ENCODE data around the gene PARD3B.

PARD3B gene

DNA sequence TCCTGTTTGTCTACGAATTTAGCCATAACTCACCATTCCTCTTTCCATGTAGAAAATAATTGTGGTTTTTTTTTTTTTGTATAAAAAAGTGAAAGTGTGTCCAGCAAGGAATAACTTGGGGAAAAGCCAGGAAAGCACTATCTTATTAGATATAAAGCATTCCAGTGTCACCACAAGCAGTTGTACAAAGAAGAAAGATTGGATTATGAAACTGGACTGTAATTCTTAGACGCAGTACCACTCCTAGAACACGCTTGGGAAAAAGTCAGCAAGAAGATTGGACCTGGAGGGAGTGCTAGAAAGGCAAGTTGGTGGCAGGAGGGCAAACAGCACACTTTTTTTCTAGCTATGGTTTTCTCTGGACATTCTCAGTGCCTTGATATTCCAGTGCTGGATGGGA, 186.7 kb downstream of the PARD3B start:
- H3K9me3 Mint-ChIP-seq: no peaks in the 10 kb centered on the region
- ATAC-seq (replicated peaks; ENCODE audit: extremely low read depth, poor library complexity, severe bottlenecking) (no peak), DNase-seq (ENCODE audit: low spot score in 2 of 2) (no peak)
- H3K27ac Mint-ChIP-seq (ENCODE audit: low read depth): no peak overlapping the region
- peaks cover 7% of the 10 kb centered on the region for H3K27me3 Mint-ChIP-seq
- H3K4me1 Mint-ChIP-seq: no peaks in the 10 kb centered on the region
- H3K4me3 Mint-ChIP-seq: no peak overlapping the region
- no peaks in the 10 kb centered on the region for H3K36me3 Mint-ChIP-seq (ENCODE audit: insufficient read depth)

DNA sequence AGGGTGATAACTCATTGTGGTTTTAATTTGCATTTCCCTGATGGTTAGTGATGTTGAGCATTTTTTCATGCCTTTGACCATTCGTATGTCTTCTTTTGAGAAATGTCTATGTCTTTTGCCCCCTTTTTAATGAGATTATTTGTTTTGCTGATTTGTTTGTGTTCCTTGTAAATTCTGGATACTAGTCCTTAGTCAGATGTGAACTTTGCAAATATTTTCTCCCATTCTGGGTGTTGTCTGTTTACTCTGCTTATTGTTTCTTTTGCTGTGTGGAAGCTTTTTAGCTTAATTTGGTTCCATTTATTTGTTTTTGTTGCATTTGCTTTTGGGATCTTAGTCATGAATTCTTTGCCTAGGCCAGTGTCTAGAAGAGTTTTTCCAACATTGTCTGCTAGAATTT, 192.0 kb downstream of the PARD3B start:
- H3K4me1 Mint-ChIP-seq: no peaks in the 10 kb centered on the region
- peaks cover 6% of the 10 kb centered on the region for H3K9me3 Mint-ChIP-seq
- no peaks in the 10 kb centered on the region for H3K27me3 Mint-ChIP-seq
- DNase-seq (ENCODE audit: low spot score in 2 of 2): no peak
- H3K36me3 Mint-ChIP-seq (ENCODE audit: insufficient read depth): no peaks in the 10 kb centered on the region
- no peak for ATAC-seq (replicated peaks; ENCODE audit: extremely low read depth, poor library complexity, severe bottlenecking)
- H3K27ac Mint-ChIP-seq (ENCODE audit: low read depth): no peak overlapping the region
- no peak overlapping the region for H3K4me3 Mint-ChIP-seq

DNA sequence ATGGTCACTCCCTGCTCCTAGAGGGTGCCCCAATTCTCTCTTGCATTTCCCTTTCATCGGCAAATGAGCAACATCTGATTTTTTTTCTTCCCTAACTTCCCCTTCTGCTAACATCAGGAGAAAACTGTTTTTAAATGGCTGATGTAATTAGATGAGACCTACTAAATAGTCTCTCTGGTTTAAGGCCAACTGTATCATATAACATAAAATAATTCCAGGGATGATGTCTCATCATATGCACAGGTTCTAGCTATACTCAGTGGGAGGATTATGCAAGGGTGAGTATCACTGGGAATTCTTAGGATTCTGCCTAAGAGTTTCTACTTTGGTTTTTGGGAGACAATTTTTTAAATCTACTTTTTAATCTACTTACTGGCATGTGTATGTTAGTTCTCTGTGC, 193.4 kb downstream of the PARD3B start:
- ATAC-seq (replicated peaks; ENCODE audit: extremely low read depth, poor library complexity, severe bottlenecking) (no peak), DNase-seq (ENCODE audit: low spot score in 2 of 2) (no peak)
- H3K27ac Mint-ChIP-seq (ENCODE audit: low read depth): no peak overlapping the region
- H3K9me3 Mint-ChIP-seq: peaks cover 6% of the 10 kb centered on the region
- no peaks in the 10 kb centered on the region for H3K4me1 Mint-ChIP-seq
- no peaks in the 10 kb centered on the region for H3K36me3 Mint-ChIP-seq (ENCODE audit: insufficient read depth)
- H3K4me3 Mint-ChIP-seq: no peak overlapping the region
- no peaks in the 10 kb centered on the region for H3K27me3 Mint-ChIP-seq

DNA sequence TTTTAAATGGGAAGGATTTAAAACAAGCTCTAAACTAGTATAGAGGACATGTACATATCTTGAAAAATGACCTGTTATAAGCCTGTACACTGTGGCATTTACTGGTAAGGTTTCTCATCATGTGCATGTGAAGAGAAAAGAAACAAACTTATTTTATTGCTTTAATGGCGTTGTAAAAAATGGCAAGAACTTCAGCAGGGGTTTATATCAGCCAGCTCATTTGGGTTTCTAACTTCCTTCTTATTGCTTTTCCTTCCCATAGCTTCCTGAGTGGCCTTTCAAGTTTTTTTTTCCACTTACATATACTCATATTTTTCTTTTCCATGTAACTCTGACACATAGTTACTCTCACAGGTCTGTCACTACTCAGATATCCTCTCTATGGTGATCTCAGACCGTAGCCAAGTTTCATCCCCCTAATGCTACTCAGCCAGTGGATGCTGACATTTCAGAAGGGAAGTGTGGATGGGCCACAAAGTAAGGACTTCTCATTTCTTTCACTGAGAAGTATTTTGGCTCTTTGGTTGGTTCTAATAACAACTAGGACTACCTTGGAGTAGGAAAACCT, 198.2 kb downstream of the PARD3B start:
- no peaks in the 10 kb centered on the region for H3K27me3 Mint-ChIP-seq
- peaks cover 11% of the 10 kb centered on the region for H3K9me3 Mint-ChIP-seq
- H3K4me1 Mint-ChIP-seq: no peaks in the 10 kb centered on the region
- H3K27ac Mint-ChIP-seq (ENCODE audit: low read depth): no peak overlapping the region
- ATAC-seq (replicated peaks; ENCODE audit: extremely low read depth, poor library complexity, severe bottlenecking): no peak
- H3K4me3 Mint-ChIP-seq: no peak overlapping the region
- DNase-seq (ENCODE audit: low spot score in 2 of 2): no peak
- H3K36me3 Mint-ChIP-seq (ENCODE audit: insufficient read depth): no peaks in the 10 kb centered on the region

DNA sequence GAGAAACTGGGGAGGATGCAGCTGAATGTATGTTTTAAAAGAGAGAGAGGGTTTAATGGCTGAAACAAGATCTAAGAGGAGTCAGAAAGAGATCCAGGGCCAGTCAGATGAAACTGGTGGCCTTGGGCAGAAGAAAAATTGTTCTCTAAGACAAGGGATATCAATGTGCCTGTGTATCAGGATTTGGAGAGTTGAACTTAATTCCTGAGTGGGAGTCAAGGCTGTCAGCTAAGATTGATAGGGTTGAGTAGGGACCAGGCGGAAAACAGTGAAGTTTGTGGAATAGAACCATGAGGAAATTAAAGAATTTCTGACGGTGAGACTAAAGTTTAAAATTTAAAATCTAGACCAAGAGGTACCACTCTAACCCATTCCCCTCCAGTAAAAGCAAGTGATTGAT, 199.2 kb downstream of the PARD3B start:
- Mint-ChIP-seq H3K4me3 (no peak overlapping the region), H3K27me3 (no peaks in the 10 kb centered on the region), H3K36me3 (ENCODE audit: insufficient read depth) (no peaks in the 10 kb centered on the region), H3K27ac (ENCODE audit: low read depth) (no peak overlapping the region), H3K4me1 (no peaks in the 10 kb centered on the region), H3K9me3 (peaks cover 11% of the 10 kb centered on the region)
- ATAC-seq (replicated peaks; ENCODE audit: extremely low read depth, poor library complexity, severe bottlenecking) (no peak), DNase-seq (ENCODE audit: low spot score in 2 of 2) (no peak)

DNA sequence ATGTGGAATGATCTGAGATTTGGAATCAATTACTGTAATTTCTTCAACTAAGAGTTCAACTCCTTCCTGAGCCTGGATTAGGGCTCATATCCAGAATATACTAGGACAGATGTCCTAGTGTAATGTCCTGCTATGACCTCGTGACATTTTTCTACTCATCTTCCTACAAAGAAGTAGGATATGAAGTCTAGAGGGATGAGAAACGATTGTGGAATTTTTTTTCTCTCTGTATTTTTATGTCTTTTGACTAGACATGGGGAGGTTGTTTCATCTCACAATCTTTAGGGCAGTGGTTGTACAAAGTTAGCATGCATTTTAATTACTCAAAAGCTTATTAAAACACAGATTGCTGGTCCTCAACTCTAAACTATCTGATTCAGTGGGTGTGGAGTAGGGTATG, 203.0 kb downstream of the PARD3B start:
- no peak for DNase-seq (ENCODE audit: low spot score in 2 of 2)
- Mint-ChIP-seq H3K4me3 (no peak overlapping the region), H3K27me3 (no peaks in the 10 kb centered on the region), H3K9me3 (peaks cover 11% of the 10 kb centered on the region), H3K27ac (ENCODE audit: low read depth) (no peak overlapping the region), H3K36me3 (ENCODE audit: insufficient read depth) (no peaks in the 10 kb centered on the region), H3K4me1 (no peaks in the 10 kb centered on the region)
- ATAC-seq (replicated peaks; ENCODE audit: extremely low read depth, poor library complexity, severe bottlenecking): no peak

DNA sequence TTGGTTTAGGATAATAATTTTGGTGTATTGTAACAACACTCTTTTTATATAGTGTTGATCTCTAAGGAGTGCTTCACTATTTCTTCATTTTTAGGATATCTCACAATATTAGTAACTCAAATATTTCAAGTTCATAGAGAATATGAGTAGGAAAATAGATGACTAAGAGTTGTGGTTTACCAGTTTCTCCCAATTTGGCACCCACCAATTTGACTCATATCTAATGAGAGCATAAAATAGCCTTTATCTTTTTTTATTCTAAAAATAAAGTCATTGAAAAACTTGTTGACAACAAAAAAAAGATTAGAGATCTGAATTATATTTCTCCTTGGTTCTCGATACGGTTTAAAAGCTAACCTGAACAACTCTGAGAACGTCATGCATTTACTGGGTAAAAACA, 204.0 kb downstream of the PARD3B start:
- DNase-seq (ENCODE audit: low spot score in 2 of 2) (no peak), ATAC-seq (replicated peaks; ENCODE audit: extremely low read depth, poor library complexity, severe bottlenecking) (no peak)
- Mint-ChIP-seq H3K4me1 (no peaks in the 10 kb centered on the region), H3K27me3 (no peaks in the 10 kb centered on the region), H3K27ac (ENCODE audit: low read depth) (no peak overlapping the region), H3K4me3 (no peak overlapping the region), H3K36me3 (ENCODE audit: insufficient read depth) (no peaks in the 10 kb centered on the region), H3K9me3 (peaks cover 8% of the 10 kb centered on the region)

DNA sequence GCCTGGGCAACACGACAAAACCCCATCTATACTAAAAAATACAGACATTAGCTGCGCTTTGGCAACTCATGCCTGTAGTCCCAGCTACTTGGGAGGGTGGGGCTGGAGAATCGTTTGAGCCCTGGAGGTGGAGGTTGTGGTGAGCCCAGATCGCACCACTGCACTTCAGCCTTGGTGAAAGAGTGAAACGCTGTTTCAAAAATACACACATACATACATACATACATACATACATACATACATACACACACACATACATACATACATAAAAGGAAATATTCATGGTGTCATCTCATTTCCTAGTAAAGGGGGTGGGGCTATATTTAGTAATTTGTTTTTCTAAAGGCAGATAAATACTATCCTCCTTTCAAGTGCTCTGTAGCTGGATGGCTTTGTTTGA, 205.1 kb downstream of the PARD3B start:
- Mint-ChIP-seq H3K9me3 (no peaks in the 10 kb centered on the region), H3K4me1 (no peaks in the 10 kb centered on the region), H3K4me3 (no peak overlapping the region), H3K36me3 (ENCODE audit: insufficient read depth) (no peaks in the 10 kb centered on the region), H3K27ac (ENCODE audit: low read depth) (no peak overlapping the region), H3K27me3 (no peaks in the 10 kb centered on the region)
- ATAC-seq (replicated peaks; ENCODE audit: extremely low read depth, poor library complexity, severe bottlenecking) (no peak), DNase-seq (ENCODE audit: low spot score in 2 of 2) (no peak)

DNA sequence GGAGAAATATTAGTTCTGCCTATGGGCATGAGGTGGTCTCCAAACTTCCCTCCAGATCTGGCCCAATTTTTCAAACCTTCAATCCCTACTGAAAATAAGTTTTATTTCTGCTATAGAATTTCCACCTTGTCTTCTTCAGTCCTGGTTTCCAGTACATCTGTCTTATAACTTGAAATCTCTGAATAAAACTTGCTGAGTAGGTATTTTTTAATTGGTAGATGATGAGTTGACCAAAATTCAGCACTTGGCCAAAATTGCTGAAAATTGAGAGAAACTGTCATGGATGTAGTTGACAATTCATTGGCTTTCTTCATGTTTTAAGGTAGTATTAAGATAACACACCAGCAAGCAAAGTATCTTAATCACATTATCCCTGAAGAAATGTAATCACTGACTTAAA, 206.2 kb downstream of the PARD3B start:
- Mint-ChIP-seq H3K9me3 (no peaks in the 10 kb centered on the region), H3K36me3 (ENCODE audit: insufficient read depth) (no peaks in the 10 kb centered on the region), H3K4me3 (no peak overlapping the region), H3K4me1 (no peaks in the 10 kb centered on the region), H3K27ac (ENCODE audit: low read depth) (no peak overlapping the region), H3K27me3 (no peaks in the 10 kb centered on the region)
- DNase-seq (ENCODE audit: low spot score in 2 of 2) (no peak), ATAC-seq (replicated peaks; ENCODE audit: extremely low read depth, poor library complexity, severe bottlenecking) (no peak)

DNA sequence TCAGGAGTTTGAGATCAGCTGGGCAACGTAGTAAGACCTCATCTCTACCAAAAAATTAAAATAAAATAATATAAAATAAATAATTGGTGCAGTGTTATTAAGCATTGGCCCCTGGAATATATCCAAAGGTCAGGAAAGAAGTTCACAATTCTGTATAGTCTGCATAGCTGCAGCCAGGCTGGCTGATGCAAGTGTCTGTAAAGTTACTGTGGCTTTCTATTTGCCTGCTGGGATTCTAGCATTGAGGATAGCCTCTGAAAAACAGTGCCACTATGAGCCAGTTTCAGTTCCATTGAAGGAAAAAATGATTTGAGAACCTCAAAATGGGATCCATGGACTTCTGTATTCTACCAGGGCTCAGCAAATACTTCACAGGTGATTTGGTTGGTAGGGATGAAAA, 208.6 kb downstream of the PARD3B start:
- Mint-ChIP-seq H3K27me3 (no peaks in the 10 kb centered on the region), H3K4me3 (no peak overlapping the region), H3K27ac (ENCODE audit: low read depth) (no peak overlapping the region), H3K9me3 (no peaks in the 10 kb centered on the region), H3K4me1 (no peaks in the 10 kb centered on the region), H3K36me3 (ENCODE audit: insufficient read depth) (no peaks in the 10 kb centered on the region)
- ATAC-seq (replicated peaks; ENCODE audit: extremely low read depth, poor library complexity, severe bottlenecking) (no peak), DNase-seq (ENCODE audit: low spot score in 2 of 2) (no peak)

DNA sequence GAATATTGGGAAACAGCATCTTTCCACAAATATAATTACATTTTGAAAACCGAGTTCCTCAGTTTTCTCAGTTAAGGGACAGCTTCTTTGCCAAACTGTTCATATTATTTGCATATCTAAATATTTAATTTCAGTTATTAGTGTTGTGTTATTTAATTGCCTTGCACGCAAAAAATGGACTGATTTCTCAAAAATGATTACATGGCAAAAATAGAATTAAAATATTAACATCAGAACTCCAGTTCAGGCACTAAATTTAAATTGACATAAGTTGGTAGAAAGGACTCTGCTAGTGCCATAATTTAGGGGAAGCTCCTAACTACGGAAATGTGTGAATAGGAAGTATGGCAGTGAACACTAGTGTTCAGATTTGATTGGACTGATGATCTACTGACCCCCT, 209.6 kb downstream of the PARD3B start:
- no peak overlapping the region for H3K4me3 Mint-ChIP-seq
- no peak overlapping the region for H3K27ac Mint-ChIP-seq (ENCODE audit: low read depth)
- no peaks in the 10 kb centered on the region for H3K4me1 Mint-ChIP-seq
- DNase-seq (ENCODE audit: low spot score in 2 of 2) (no peak), ATAC-seq (replicated peaks; ENCODE audit: extremely low read depth, poor library complexity, severe bottlenecking) (no peak)
- no peaks in the 10 kb centered on the region for H3K36me3 Mint-ChIP-seq (ENCODE audit: insufficient read depth)
- no peaks in the 10 kb centered on the region for H3K9me3 Mint-ChIP-seq
- no peaks in the 10 kb centered on the region for H3K27me3 Mint-ChIP-seq

DNA sequence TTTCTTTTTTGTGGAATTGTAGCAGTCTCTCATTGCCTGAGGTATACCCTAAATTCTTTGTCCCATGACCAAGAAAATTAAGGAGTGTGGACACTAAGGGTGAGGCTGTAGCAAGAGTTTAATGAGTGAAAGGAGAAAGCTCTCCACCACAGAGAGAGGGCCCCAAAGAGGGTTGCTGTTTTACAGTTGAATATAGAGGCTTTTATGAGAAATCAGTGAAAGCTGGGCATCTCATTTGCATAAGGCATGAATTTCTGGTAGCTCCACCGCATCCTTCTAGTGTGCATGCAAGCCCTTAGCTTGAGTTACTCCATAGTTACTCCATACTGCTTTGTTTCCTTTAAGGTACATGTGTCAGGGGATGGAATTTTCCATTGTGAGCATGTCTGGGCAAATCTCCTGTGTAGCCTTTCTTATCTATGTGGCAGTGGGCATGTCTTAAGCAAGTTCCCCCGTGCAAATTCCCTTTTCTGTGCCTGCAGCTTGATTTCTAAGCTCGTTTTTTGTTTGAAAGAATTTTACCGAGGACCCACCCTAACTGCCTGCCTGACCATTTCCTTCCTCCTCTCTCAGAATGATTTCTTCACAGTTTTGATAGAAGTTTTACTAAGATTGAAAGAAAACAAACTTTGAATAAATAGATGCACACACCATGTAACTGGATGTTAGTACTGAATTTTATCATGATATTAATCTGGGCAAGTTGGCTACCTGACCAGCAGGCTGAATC, 218.9 kb downstream of the PARD3B start:
- no peaks in the 10 kb centered on the region for H3K9me3 Mint-ChIP-seq
- DNase-seq (ENCODE audit: low spot score in 2 of 2) (no peak), ATAC-seq (replicated peaks; ENCODE audit: extremely low read depth, poor library complexity, severe bottlenecking) (no peak)
- H3K27me3 Mint-ChIP-seq: no peaks in the 10 kb centered on the region
- no peak overlapping the region for H3K4me3 Mint-ChIP-seq
- H3K36me3 Mint-ChIP-seq (ENCODE audit: insufficient read depth): no peaks in the 10 kb centered on the region
- H3K27ac Mint-ChIP-seq (ENCODE audit: low read depth): no peak overlapping the region
- H3K4me1 Mint-ChIP-seq: no peaks in the 10 kb centered on the region

DNA sequence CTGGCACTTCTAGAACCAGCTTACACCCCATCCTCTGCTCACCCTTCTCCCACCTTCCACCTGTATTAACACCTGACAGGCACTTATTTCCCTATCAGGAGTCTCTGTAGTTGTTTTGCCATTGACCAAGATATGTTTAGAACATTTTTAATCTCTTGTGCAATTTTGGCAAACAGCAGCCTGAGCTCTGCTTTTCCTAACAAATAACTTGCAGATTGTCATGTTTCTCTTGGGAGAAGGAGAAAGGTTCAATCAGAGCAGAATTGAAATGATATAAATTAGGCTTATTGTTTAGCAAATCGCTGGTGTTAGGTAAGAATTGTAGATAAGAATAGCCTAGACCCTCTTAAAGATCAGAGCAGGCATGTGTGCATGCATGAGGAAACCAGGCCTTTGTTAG, 225.5 kb downstream of the PARD3B start:
- no peak for ATAC-seq (replicated peaks; ENCODE audit: extremely low read depth, poor library complexity, severe bottlenecking)
- no peak for DNase-seq (ENCODE audit: low spot score in 2 of 2)
- Mint-ChIP-seq H3K27ac (ENCODE audit: low read depth) (no peak overlapping the region), H3K36me3 (ENCODE audit: insufficient read depth) (no peaks in the 10 kb centered on the region), H3K4me1 (no peaks in the 10 kb centered on the region), H3K27me3 (no peaks in the 10 kb centered on the region), H3K4me3 (no peak overlapping the region), H3K9me3 (no peaks in the 10 kb centered on the region)
